ENCODE results near the gene CDH13.

Gene CDH13

GRCh38 chr16:83118365-83118764 is 491.6 kb downstream of the CDH13 start:
- no peak for DNase-seq (ENCODE audit: low spot score)

- DNase-seq (ENCODE audit: low spot score) = no peak
Observed at GRCh38 chr16:83125999-83126568, 499.3 kb downstream of the CDH13 start.

GRCh38 chr16:83128041-83128440 is 501.3 kb downstream of the CDH13 start:
- DNase-seq (ENCODE audit: low spot score) = no peak

- no peak for DNase-seq (ENCODE audit: low spot score)
Observed at GRCh38 chr16:83130039-83130438, 503.3 kb downstream of the CDH13 start.

GRCh38 chr16:83134638-83135037 is 507.9 kb downstream of the CDH13 start:
- DNase-seq (ENCODE audit: low spot score) = no peak

GRCh38 chr16:83136419-83136818 is 509.6 kb downstream of the CDH13 start:
- no peak for DNase-seq (ENCODE audit: low spot score)

GRCh38 chr16:83136924-83137323 is 510.2 kb downstream of the CDH13 start:
- DNase-seq (ENCODE audit: low spot score) = no peak

- DNase-seq (ENCODE audit: low spot score) = no peak
Observed at GRCh38 chr16:83137326-83137781, 510.6 kb downstream of the CDH13 start.

- DNase-seq (ENCODE audit: low spot score) = no peak
Observed at GRCh38 chr16:83137894-83138293, 511.1 kb downstream of the CDH13 start.

GRCh38 chr16:83138512-83138911 is 511.7 kb downstream of the CDH13 start:
- DNase-seq (ENCODE audit: low spot score) = no peak

GRCh38 chr16:83138976-83139690 is 512.4 kb downstream of the CDH13 start:
- no peak for DNase-seq (ENCODE audit: low spot score)

GRCh38 chr16:83143788-83144187 is 517.0 kb downstream of the CDH13 start:
- DNase-seq (ENCODE audit: low spot score) = no peak

GRCh38 chr16:83145297-83145696 is 518.5 kb downstream of the CDH13 start:
- no peak for DNase-seq (ENCODE audit: low spot score)

GRCh38 chr16:83147244-83147643 is 520.5 kb downstream of the CDH13 start:
- no peak for DNase-seq (ENCODE audit: low spot score)

GRCh38 chr16:83158320-83158957 is 531.7 kb downstream of the CDH13 start:
- no peak for DNase-seq (ENCODE audit: low spot score)

- DNase-seq (ENCODE audit: low spot score) = no peak
Observed at GRCh38 chr16:83159049-83159448, 532.3 kb downstream of the CDH13 start.

GRCh38 chr16:83160287-83161020 is 533.7 kb downstream of the CDH13 start:
- DNase-seq (ENCODE audit: low spot score) = no peak

- no peak for DNase-seq (ENCODE audit: low spot score)
Observed at GRCh38 chr16:83162791-83163190, 536.0 kb downstream of the CDH13 start.

- no peak for DNase-seq (ENCODE audit: low spot score)
Observed at GRCh38 chr16:83164816-83165215, 538.0 kb downstream of the CDH13 start.

- DNase-seq (ENCODE audit: low spot score) = no peak
Observed at GRCh38 chr16:83171396-83171795, 544.6 kb downstream of the CDH13 start.

- no peak for DNase-seq (ENCODE audit: low spot score)
Observed at GRCh38 chr16:83174671-83175070, 547.9 kb downstream of the CDH13 start.

GRCh38 chr16:83176802-83177201 is 550.0 kb downstream of the CDH13 start:
- DNase-seq (ENCODE audit: low spot score) = no peak

- no peak for DNase-seq (ENCODE audit: low spot score)
Observed at GRCh38 chr16:83185902-83186301, 559.1 kb downstream of the CDH13 start.
